GM12878 (cell line): Measurements from ENCODE around the gene APOBEC3H. TPM values are rescaled to one million over a fixed set of nuclear protein-coding genes. Genes with fewer than 3 reads are reported as not detected.

Experiments used
- ATAC-seq: fragments of 200-7000 bp; cut with Tn5 transposase; 3 replicates; pipeline ENCODE4 v1.9.1; 2020; ENCODE audit warnings: mild to moderate bottlenecking, moderate library complexity
- BruUV-seq: library from RNA; stranded (reverse); fragments of 400-500 nt; replicated peaks from 2 replicates; lab custom pipeline; 2021; lab: Mats Ljungman, UMichigan
- CTCF ChIA-PET: fragments of 300-600 bp; sonication (Branson Sonifier 250); formaldehyde crosslinking; extraction: SDS; loops from one replicate; lab custom pipeline; 2021; ENCODE audit warnings: inconsistent platforms; lab: Yijun Ruan, JAX
- POLR2A ChIA-PET: fragments of 350-600 bp; formaldehyde crosslinking; extraction: SDS; loops from one replicate; lab custom pipeline; 2021; ENCODE audit warnings: inconsistent platforms; lab: Charles Lee
- RAD21 ChIA-PET: fragments of 300-600 bp; sonication (Branson Sonifier 250); formaldehyde crosslinking; loops from one replicate; lab custom pipeline; 2023; ENCODE audit warnings: antibody characterized with exemption; ENCODE audit not compliant: unreplicated experiment; lab: Charles Lee
- SMC1A ChIA-PET: fragments of 300-600 bp; sonication (Branson Sonifier 250); formaldehyde crosslinking; loops from one replicate; lab custom pipeline; 2023; ENCODE audit not compliant: unreplicated experiment, uncharacterized antibody; lab: Charles Lee
- DNase-seq: peaks from one replicate; pipeline ENCODE4 v3.0.0-alpha.2; 2011; ENCODE audit warnings: low read depth, low spot score
- FAIRE-seq: peaks from 3 replicates; lab custom pipeline; 2011; peaks lifted over from hg19 to GRCh38; lab: Jason Lieb, UNC
- H2AFZ ChIP-seq: 2 replicates; pipeline ENCODE4 v1.6.0; 2011; ENCODE audit warnings: low read depth, low read length, control low read depth; ENCODE audit not compliant: control insufficient read depth
- H3K27ac ChIP-seq: 2 replicates; pipeline ENCODE4 v1.5.1; 2011; ENCODE audit warnings: control low read depth; ENCODE audit not compliant: control insufficient read depth, insufficient read depth
- H3K27me3 ChIP-seq, 2 experiments: replicated peaks in 1 of 2; 2 replicates each; pipeline versions ENCODE4 v1.6.0 to v1.6.1; 2011; ENCODE audit warnings: low read length in 1 of 2; ENCODE audit not compliant: control insufficient read depth in 2 of 2, insufficient read depth in 2 of 2
- H3K36me3 ChIP-seq, 2 experiments: 2 replicates each; pipeline ENCODE4 v1.5.1; 2011; ENCODE audit warnings: low read length in 1 of 2; ENCODE audit not compliant: control insufficient read depth in 2 of 2, insufficient read depth in 2 of 2
- H3K4me1 ChIP-seq: 2 replicates; pipeline ENCODE4 v1.6.1; 2011; ENCODE audit warnings: mild to moderate bottlenecking, low read length, moderate library complexity, mixed read lengths; ENCODE audit not compliant: control insufficient read depth, insufficient read depth
- H3K4me2 ChIP-seq: 2 replicates; pipeline ENCODE4 v1.6.0; 2011; ENCODE audit warnings: control low read depth; ENCODE audit not compliant: control insufficient read depth, insufficient read depth
- H3K4me3 ChIP-seq: fragments of 200-600 bp; sonication (generic); 2 replicates; pipeline ENCODE4 v1.5.1; 2016
- H3K79me2 ChIP-seq: 2 replicates; pipeline ENCODE4 v1.6.0; 2011; ENCODE audit warnings: low read length; ENCODE audit not compliant: control insufficient read depth, insufficient read depth
- H3K9ac ChIP-seq: 2 replicates; pipeline ENCODE4 v1.8.0; 2011; ENCODE audit warnings: low read length, control low read depth, mixed read lengths; ENCODE audit not compliant: control insufficient read depth, insufficient read depth
- H3K9me3 ChIP-seq: replicated peaks from 3 replicates; pipeline ENCODE4 v1.5.1; 2011; ENCODE audit warnings: mild to moderate bottlenecking, low read length; ENCODE audit not compliant: control insufficient read depth, insufficient read depth
- H4K20me1 ChIP-seq: 2 replicates; pipeline ENCODE4 v1.6.0; 2011; ENCODE audit not compliant: control insufficient read depth, insufficient read depth
- ATF7 ChIP-seq: fragments of 450-650 bp; IDR thresholded peaks from 2 replicates; pipeline ENCODE4 v1.6.1; 2016; ENCODE audit warnings: low read depth, mild to moderate bottlenecking
- BMI1 ChIP-seq: fragments of 450-650 bp; IDR thresholded peaks from 2 replicates; pipeline ENCODE4 v1.6.1; 2016; ENCODE audit warnings: mild to moderate bottlenecking, moderate library complexity, borderline replicate concordance
- CBX5 ChIP-seq: sonication (generic); IDR thresholded peaks from 2 replicates; pipeline ENCODE4 v1.6.1; 2016; ENCODE audit warnings: low read depth, moderate library complexity, mild to moderate bottlenecking, inconsistent platforms
- CREB1 ChIP-seq: IDR thresholded peaks from 2 replicates; pipeline ENCODE4 v1.6.1; 2012; ENCODE audit warnings: low read depth, mild to moderate bottlenecking, inconsistent platforms
- CTCF ChIP-seq, 3 experiments: IDR thresholded peaks in 2 of 3; conservative IDR thresholded peaks in 1 of 3; 2 replicates each; pipeline ENCODE4 v1.5.1; 2011; ENCODE audit warnings: low read depth in 3 of 3, low read length in 3 of 3, mild to moderate bottlenecking in 3 of 3, control low read depth in 2 of 3, moderate library complexity in 2 of 3, inconsistent platforms in 1 of 3, mixed read lengths in 1 of 3; ENCODE audit not compliant: control insufficient read depth in 2 of 3, insufficient read depth in 1 of 3; ENCODE audit errors: extremely low read depth in 1 of 3
- EED ChIP-seq: sonication (generic); IDR thresholded peaks from 2 replicates; pipeline ENCODE4 v1.6.1; 2016; ENCODE audit warnings: antibody characterized with exemption, low read depth
- IKZF1 ChIP-seq: fragments of 450-650 bp; conservative IDR thresholded peaks from 2 replicates; pipeline ENCODE4 v1.6.1; 2017; ENCODE audit warnings: antibody characterized with exemption, mild to moderate bottlenecking
- IKZF2 ChIP-seq, 2 experiments: fragments of 450-650 bp; IDR thresholded peaks; 2 replicates each; pipeline ENCODE4 v1.6.1; 2017; ENCODE audit warnings: mild to moderate bottlenecking in 2 of 2, moderate library complexity in 2 of 2
- MEF2A ChIP-seq: IDR thresholded peaks from 2 replicates; pipeline ENCODE4 v1.6.1; 2011; ENCODE audit warnings: low read depth, mild to moderate bottlenecking, low read length, moderate library complexity; ENCODE audit not compliant: insufficient read depth
- MEF2B ChIP-seq: fragments of 450-650 bp; IDR thresholded peaks from 2 replicates; pipeline ENCODE4 v1.6.1; 2018; ENCODE audit warnings: mild to moderate bottlenecking, moderate library complexity; ENCODE audit not compliant: partially characterized antibody, poor library complexity, severe bottlenecking
- MTA2 ChIP-seq: fragments of 450-650 bp; IDR thresholded peaks from 2 replicates; pipeline ENCODE4 v1.6.1; 2016; ENCODE audit warnings: low read depth, mild to moderate bottlenecking, moderate library complexity
- NBN ChIP-seq: fragments of 450-650 bp; IDR thresholded peaks from 2 replicates; pipeline ENCODE4 v1.6.1; 2016
- RUNX3 ChIP-seq: IDR thresholded peaks from 2 replicates; pipeline ENCODE4 v1.6.1; 2012; ENCODE audit warnings: low read length, inconsistent platforms
- SKIL ChIP-seq: fragments of 450-650 bp; IDR thresholded peaks from 2 replicates; pipeline ENCODE4 v1.6.1; 2017; ENCODE audit warnings: mild to moderate bottlenecking, low read depth, inconsistent platforms; ENCODE audit not compliant: poor library complexity, severe bottlenecking
- SMAD1 ChIP-seq: fragments of 450-650 bp; IDR thresholded peaks from 2 replicates; pipeline ENCODE4 v1.6.1; 2018; ENCODE audit warnings: mild to moderate bottlenecking, low read depth; ENCODE audit not compliant: partially characterized antibody
- YY1 ChIP-seq: IDR thresholded peaks from 2 replicates; pipeline ENCODE4 v1.6.1; 2011; ENCODE audit warnings: low read depth, mild to moderate bottlenecking, low read length
- ZZZ3 ChIP-seq: IDR thresholded peaks from 2 replicates; pipeline ENCODE4 v1.6.1; 2011; ENCODE audit warnings: low read depth; ENCODE audit not compliant: control insufficient read depth, insufficient read length
- WGBS: methylation state at CpG from one replicate; pipeline ENCODE4 v1.1.6; 2016; ENCODE audit warnings: low lambda C conversion rate; ENCODE audit not compliant: insufficient replicate concordance, insufficient coverage; ENCODE audit errors: missing lambda C conversion rate; 5-methylcytosine and 5-hydroxymethylcytosine counted together
- in situ Hi-C: fragments of 300-500 bp; cut with MboI; formaldehyde crosslinking; loops from 9 replicates; pipeline ENCODE4 v1.14.3; 2018; ENCODE audit warnings: mixed read lengths
- intact Hi-C: fragments of 100-400 bp; cut with micrococcal nuclease; formaldehyde crosslinking; loops from one replicate; pipeline ENCODE4 v1.14.2; 2022; ENCODE audit not compliant: unreplicated experiment
- polyA plus RNA-seq, 11 experiments: library from polyadenylated mRNA; depleted of rRNA in 4 of 11; unstranded in 6 of 11; stranded (reverse) in 5 of 11; fragments of >200 nt; fragmentation: Nextera tagmentation in 4 of 11; fragmentation: Illumina TruSeq in 1 of 11; extraction: Ambion mirVana in 4 of 11; extraction: Trizol in 1 of 11; gene quantifications; 1 replicate in 1 of 11; 2 replicates in 10 of 11; pipeline versions ENCODE4 v1.2.1 to v1.2.3, GENCODE V29; 2011 to 2016; ENCODE audit warnings: inconsistent platforms in 2 of 11, missing spikeins in 2 of 11, low read depth in 1 of 11
- total RNA-seq, 4 experiments: library from RNA; depleted of rRNA in 3 of 4; stranded (reverse); fragments of >200 nt in 3 of 4; fragmentation: Illumina TruSeq in 1 of 4; extraction: Trizol in 1 of 4; gene quantifications; 2 replicates each; pipeline versions ENCODE4 v1.2.1 to v1.2.3, GENCODE V29; 2013 to 2021

The APOBEC3H gene
- total and polyA plus RNA-seq, 10 of the 15 experiments (the other 5 are each of a cell fraction or from before 2014, with no cell fraction given), result 7.5 to 23.0 (median 14.8) TPM

- CTCF ChIA-PET, result interaction anchor here (0.6 to 2.0 kb wide), 6 partner anchors 8 to 65 kb away, joined by 3 to 13 read pairs (median 4); no protein-coding TSS in a partner anchor
- SMC1A ChIA-PET, result interaction anchor here (0.6 to 3.5 kb wide), 8 partner anchors 9 to 53 kb away, joined by 3 to 30 read pairs (median 4); partner anchors contain the start of genes APOBEC3C and APOBEC3H
- POLR2A ChIA-PET, result interaction anchor here (0.7 to 3.5 kb wide), 7 partner anchors 10 to 81 kb away, joined by 3 to 49 read pairs (median 6); partner anchors contain the start of gene APOBEC3H
- BruUV-seq, result no TSS peak
- in situ Hi-C loops (no loop called here), intact Hi-C loops (no loop called here)
- peak overlapping the region; percentile 92 for H3K27ac ChIP-seq
- H3K4me2 ChIP-seq, result peak overlapping the region; percentile 95
- FAIRE-seq (no peak), DNase-seq (no peak), ATAC-seq (peak; percentile 16)
- RAD21 ChIA-PET, result interaction anchor here (1.1 to 3.0 kb wide), 9 partner anchors 8 to 200 kb away, joined by 3 to 30 read pairs (median 5); partner anchors contain the start of genes APOBEC3G and APOBEC3H
- H3K4me3 ChIP-seq, result peak overlapping the region; percentile 63
- H2AFZ ChIP-seq, result no peak overlapping the region; the same call in 1 of the 2 replicates
- H3K79me2 ChIP-seq, result peaks cover 16% of the 10 kb centered on the region
- H3K4me1 ChIP-seq, result peaks cover 57% of the 10 kb centered on the region
- TF ChIP-seq CBX5 (no peak), CREB1 (peak; percentile 37; the same call in 1 of the 2 replicates), IKZF1 (peak; percentile 65), YY1 (peak; percentile 82), BMI1 (no peak; the same call in 1 of the 2 replicates), ZZZ3 (no peak), MEF2A (peak; percentile 76), NBN (peak; percentile 56; the same call in 1 of the 2 replicates), IKZF2 (IDR thresholded peaks at IDR 0.05) (peak; percentile 70 to 78), SKIL (no peak), MTA2 (peak; percentile 30; the same call in 1 of the 2 replicates), SMAD1 (peak; percentile 6), MEF2B (peak; percentile 56), RUNX3 (peak; percentile 62), EED (peak; percentile 46; the same call in 1 of the 2 replicates), CTCF (IDR thresholded peaks at IDR 0.05 in 2 of 3, conservative IDR thresholded peaks at IDR 0.05 in 1 of 3; ENCODE audit: control insufficient read depth in 2 of 3, extremely low read depth in 1 of 3, insufficient read depth in 1 of 3, low read depth in 3 of 3, low read length in 3 of 3) (peak; percentile 17 to 43 (median 37); a peak in 3 of 6 replicates), ATF7 (peak; percentile 14; the same call in 1 of the 2 replicates)
- H3K27me3 ChIP-seq, result no peaks in the 10 kb centered on the region
- 34% methylated on average over 13 of the region's 13 CpGs for WGBS
- no peaks in the 10 kb centered on the region for H3K9me3 ChIP-seq
- H3K9ac ChIP-seq, result peak overlapping the region; percentile 70
- H4K20me1 ChIP-seq, result no peaks in the 10 kb centered on the region
- H3K36me3 ChIP-seq, result peaks cover 0 to 2% of the 10 kb centered on the region in 2 experiments; a peak in 1 of 4 replicates
Measured at GRCh38 chr22:39068033-39068785, 28.8 kb upstream of the APOBEC3H start.
